ENCODE results near the gene N4BP2. TPM values are rescaled to one million over a fixed set of nuclear protein-coding genes. Genes with fewer than 3 reads are reported as not detected.

Gene N4BP2
- polyA plus RNA-seq, 3 donors = 22.2 to 27.1 (median 26.1) TPM

DNA sequence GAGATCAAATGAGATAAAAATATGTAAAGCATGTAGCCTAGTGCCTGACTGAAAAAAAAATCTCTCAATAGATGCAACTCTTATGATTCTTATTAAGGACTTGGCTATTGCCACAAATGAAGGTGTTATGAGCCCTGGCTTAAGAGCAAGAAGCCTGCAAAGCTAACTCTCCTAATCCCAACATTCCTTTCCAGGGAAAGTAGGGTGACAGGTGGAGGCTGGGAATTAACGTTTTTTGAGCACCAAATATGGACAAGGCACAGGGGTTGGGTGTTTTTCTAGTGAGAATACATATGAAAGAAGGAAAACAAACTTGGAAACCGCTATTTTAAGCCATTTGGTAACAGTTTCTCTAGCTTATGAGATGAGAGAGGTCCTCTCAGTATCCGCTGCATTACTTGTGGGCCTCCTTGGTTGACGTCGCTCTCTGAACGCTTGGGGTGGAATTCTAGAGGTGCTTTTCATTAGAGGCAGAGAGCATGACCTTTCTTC lies 142.6 kb downstream of the N4BP2 start:
- DNase-seq (ENCODE audit: extremely low read depth in 1 of 11, low read depth in 9 of 11, low spot score in 4 of 11) = no peak

GRCh38 chr4:40199999-40200874 lies 143.6 kb downstream of the N4BP2 start:
- DNase-seq (ENCODE audit: extremely low read depth in 1 of 11, low read depth in 9 of 11, low spot score in 4 of 11) = no peak

DNA sequence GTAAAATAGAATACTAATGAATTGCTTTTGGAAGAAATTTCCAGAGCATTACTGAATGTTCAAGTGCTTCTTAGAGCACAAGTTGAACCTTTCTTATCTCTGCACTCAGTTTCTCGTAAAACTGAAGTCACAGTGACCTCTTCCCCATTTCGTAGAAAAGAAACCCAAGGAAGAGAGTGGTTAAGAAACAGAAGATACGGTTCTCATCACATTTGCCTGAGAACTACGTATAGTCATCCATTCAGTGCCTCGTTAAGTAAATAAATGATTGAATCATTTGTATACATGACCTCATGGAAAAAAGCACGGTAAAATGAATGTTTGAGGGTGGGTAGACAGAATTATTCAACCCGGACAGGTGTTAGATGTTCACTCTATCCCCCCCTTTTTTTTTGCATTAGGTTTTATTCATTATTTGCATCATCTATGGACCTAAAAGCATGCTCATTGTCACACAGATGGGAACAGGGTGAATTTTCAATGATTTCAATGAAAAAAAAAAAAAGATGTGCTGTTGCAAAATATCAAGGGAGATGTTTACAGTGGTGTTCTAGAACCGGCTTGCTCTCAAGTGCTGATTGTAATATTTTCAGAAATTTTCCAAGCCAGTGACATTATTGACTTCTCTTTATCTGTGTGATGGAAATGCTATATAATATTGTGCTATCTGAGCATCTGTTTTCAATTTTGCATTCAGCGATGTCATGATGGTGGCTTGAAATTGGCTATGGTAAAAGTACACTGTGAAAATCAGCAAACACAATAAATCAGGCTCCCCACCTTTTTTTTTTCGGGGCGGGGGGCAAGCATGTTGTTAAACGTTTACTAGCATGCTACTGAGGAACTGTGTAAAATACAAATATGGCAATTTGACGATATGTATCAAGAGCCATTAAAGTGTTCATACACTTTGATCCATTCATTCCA lies 144.5 kb downstream of the N4BP2 start:
- no peak for DNase-seq (ENCODE audit: extremely low read depth in 1 of 11, low read depth in 9 of 11, low spot score in 4 of 11)

- DNase-seq (ENCODE audit: extremely low read depth in 1 of 11, low read depth in 9 of 11, low spot score in 4 of 11) = no peak
Observed at GRCh38 chr4:40201898-40202297, 145.2 kb downstream of the N4BP2 start.

DNA sequence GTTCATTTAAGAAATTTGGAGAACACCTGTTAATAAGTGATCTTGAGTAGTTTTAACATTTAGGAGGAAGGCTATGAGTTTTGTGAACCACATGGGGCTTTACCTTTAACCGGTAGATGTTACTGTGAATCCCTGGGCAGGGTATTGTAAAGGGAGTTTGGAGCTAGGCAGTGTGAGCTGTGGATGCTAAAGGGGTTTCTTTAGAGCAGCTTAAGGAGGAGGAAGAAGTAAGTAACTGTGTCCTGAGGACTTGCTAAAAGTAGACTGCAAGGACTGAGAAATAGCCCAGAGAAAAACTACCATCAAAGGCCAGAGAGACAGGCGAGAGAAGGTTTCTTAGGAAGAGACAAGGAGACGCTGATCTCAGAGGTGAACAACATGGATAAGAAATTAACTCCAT lies 145.8 kb downstream of the N4BP2 start:
- DNase-seq (ENCODE audit: extremely low read depth in 1 of 11, low read depth in 9 of 11, low spot score in 4 of 11) = no peak

- DNase-seq (ENCODE audit: extremely low read depth in 1 of 11, low read depth in 9 of 11, low spot score in 4 of 11) = no peak
Observed at GRCh38 chr4:40204507-40205258, 148.0 kb downstream of the N4BP2 start.

DNA sequence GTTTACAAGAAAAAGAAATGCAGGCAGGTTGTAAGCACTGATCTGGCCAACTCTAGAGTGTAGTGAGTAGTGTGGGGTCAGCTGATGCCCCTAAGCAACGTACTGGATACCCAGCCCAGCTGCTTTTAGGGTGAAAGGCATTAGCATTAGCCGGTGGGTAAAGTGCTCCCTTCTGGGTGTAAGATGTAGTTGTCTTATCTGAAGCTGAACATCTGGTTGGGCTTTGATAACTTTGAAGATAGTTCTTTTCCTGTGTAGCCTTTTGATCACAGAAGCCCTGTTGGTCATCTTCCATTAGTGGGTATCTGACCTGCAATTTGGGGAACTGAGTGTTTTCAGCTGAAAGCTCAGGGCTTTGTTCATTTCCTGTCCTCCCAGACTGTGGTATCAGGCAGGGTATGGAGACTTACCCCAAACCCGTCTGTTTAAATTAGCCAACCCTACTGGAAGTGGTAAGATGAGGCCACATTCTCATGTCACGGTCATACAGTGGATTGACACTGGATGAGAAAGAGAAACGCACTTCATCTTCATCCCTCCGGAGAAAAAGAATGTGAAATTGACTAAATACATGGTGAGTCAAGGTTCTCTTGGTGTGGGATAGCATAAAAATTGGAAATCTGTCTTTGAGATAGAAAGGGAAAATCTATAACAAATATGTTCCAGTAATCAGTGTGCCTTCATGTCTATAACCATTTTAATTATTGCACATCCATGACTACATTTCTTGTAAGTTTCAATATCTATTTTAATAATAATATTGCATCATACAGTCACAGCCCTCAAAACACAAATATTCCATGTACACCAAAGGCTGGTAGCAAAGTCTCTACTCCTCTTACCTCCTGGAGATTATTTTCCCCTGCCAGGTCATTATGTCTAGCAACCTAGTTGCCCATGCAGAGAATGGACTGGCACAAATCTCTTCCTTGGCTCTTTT lies 148.9 kb downstream of the N4BP2 start:
- no peak for DNase-seq (ENCODE audit: extremely low read depth in 1 of 11, low read depth in 9 of 11, low spot score in 4 of 11)

GRCh38 chr4:40206426-40206825 lies 149.8 kb downstream of the N4BP2 start:
- no peak for DNase-seq (ENCODE audit: extremely low read depth in 1 of 11, low read depth in 9 of 11, low spot score in 4 of 11)

Other genes with a start within 250 kb of the N4BP2 start
- 10 to 100 TPM; 65.6 to 80.4 (median 67.3) TPM for gene PDS5A, start 78.9 kb upstream of the N4BP2 start, polyA plus RNA-seq (ENCODE audit: insufficient read length in 3 of 3)
- under 1 TPM; 0.34 to 0.92 (median 0.61) TPM for gene RHOH, start 140.2 kb downstream of the N4BP2 start, polyA plus RNA-seq (ENCODE audit: insufficient read length in 3 of 3)

All from renal cortex interstitium (tissue), 11 donors.